AG04450 (cell line): ENCODE results near the gene RILPL1. TPM values are rescaled to one million over a fixed set of nuclear protein-coding genes. Genes with fewer than 3 reads are reported as not detected.

Experiments used
- CTCF ChIA-PET: fragments of 300-600, 350-600 bp; formaldehyde crosslinking; extraction: SDS; loops from one replicate; lab custom pipeline; 2022; ENCODE audit warnings: antibody characterized with exemption, inconsistent platforms; lab: Charles Lee
- POLR2A ChIA-PET: fragments of 350-600 bp; formaldehyde crosslinking; extraction: SDS; loops from one replicate; lab custom pipeline; 2021; ENCODE audit warnings: antibody characterized with exemption, inconsistent platforms; lab: Yijun Ruan, JAX
- DNase-seq: peaks from one replicate; pipeline ENCODE4 v3.0.0-alpha.2; 2011; ENCODE audit warnings: low read depth, low spot score
- H3K27ac ChIP-seq: one replicate; pipeline ENCODE4 v1.5.1; 2012; ENCODE audit warnings: low read depth, low read length, control low read depth
- H3K27me3 ChIP-seq: one replicate; pipeline ENCODE4 v1.6.0; 2012; ENCODE audit warnings: low read length; ENCODE audit not compliant: control insufficient read depth, insufficient read depth
- H3K4me3 ChIP-seq: 2 replicates; pipeline ENCODE4 v1.5.1; 2011; ENCODE audit warnings: mild to moderate bottlenecking, low read depth, low read length, control low read depth
- H3K9me3 ChIP-seq: 2 replicates; pipeline ENCODE4 v1.5.1; 2012; ENCODE audit warnings: low read length; ENCODE audit not compliant: control insufficient read depth, insufficient read depth
- polyA plus RNA-seq: library from polyadenylated mRNA; depleted of rRNA; stranded (reverse); fragments of >200 nt; gene quantifications from 2 replicates; pipeline ENCODE4 v1.2.3, GENCODE V29; 2011
- TF ChIP-seq, protein P1 (sequence below): IDR thresholded peaks from 2 replicates; pipeline ENCODE4 v1.5.1; 2011; ENCODE audit warnings: low read depth, low read length, control low read depth, inconsistent platforms

RILPL1 gene
- polyA plus RNA-seq, 1 experiment = 18.7 TPM

DNA sequence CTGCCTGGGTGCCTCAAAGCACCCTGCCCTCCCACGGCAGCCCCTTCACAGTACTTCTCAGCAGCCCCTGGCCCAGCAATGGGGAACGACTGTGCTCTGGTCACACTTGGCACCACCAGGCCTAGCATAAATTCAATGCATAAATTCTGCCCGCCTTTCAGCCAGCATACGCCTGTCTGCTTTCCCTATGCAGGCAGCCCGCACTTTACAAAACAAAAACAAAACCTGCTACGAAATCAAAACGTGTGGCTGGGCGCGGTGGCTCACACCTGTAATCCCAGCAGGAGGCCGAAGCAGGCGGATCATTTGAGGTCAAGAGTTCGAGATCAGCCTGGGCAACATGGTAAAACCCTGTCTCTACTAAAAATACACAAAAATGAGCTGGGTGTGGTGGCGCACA is 42.0 kb downstream of the RILPL1 start:
- Histone ChIP-seq H3K27me3 (no peaks in the 10 kb centered on the region), H3K4me3 (no peak overlapping the region), H3K27ac (no peak overlapping the region), H3K9me3 (no peaks in the 10 kb centered on the region; the same call in 1 of the 2 replicates)
- no peak for DNase-seq
- ChIA-PET CTCF (no interaction called here), POLR2A (interaction anchor here (0.6 kb wide), 1 partner anchor 144 kb away, joined by 3 read pairs; no protein-coding TSS in a partner anchor)
- TF ChIP-seq, protein P1, sequence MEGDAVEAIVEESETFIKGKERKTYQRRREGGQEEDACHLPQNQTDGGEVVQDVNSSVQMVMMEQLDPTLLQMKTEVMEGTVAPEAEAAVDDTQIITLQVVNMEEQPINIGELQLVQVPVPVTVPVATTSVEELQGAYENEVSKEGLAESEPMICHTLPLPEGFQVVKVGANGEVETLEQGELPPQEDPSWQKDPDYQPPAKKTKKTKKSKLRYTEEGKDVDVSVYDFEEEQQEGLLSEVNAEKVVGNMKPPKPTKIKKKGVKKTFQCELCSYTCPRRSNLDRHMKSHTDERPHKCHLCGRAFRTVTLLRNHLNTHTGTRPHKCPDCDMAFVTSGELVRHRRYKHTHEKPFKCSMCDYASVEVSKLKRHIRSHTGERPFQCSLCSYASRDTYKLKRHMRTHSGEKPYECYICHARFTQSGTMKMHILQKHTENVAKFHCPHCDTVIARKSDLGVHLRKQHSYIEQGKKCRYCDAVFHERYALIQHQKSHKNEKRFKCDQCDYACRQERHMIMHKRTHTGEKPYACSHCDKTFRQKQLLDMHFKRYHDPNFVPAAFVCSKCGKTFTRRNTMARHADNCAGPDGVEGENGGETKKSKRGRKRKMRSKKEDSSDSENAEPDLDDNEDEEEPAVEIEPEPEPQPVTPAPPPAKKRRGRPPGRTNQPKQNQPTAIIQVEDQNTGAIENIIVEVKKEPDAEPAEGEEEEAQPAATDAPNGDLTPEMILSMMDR = no peak

- DNase-seq = no peak
- Histone ChIP-seq H3K4me3 (no peak overlapping the region), H3K9me3 (no peaks in the 10 kb centered on the region; the same call in 1 of the 2 replicates), H3K27me3 (no peaks in the 10 kb centered on the region), H3K27ac (no peak overlapping the region)
- CTCF ChIA-PET = no interaction called here
- TF ChIP-seq, protein P1 = no peak
- POLR2A ChIA-PET = no interaction called here
These were observed 42.5 kb downstream of the RILPL1 start for GRCh38 chr12:123491056-123491455.

- no peak overlapping the region for H3K4me3 ChIP-seq
- POLR2A ChIA-PET = no interaction called here
- H3K27me3 ChIP-seq = no peaks in the 10 kb centered on the region
- TF ChIP-seq, protein P1 = no peak
- H3K27ac ChIP-seq = no peak overlapping the region
- CTCF ChIA-PET = no interaction called here
- no peak for DNase-seq
- no peaks in the 10 kb centered on the region; the same call in 1 of the 2 replicates for H3K9me3 ChIP-seq
These were observed 43.4 kb downstream of the RILPL1 start for GRCh38 chr12:123490089-123490488.

DNA sequence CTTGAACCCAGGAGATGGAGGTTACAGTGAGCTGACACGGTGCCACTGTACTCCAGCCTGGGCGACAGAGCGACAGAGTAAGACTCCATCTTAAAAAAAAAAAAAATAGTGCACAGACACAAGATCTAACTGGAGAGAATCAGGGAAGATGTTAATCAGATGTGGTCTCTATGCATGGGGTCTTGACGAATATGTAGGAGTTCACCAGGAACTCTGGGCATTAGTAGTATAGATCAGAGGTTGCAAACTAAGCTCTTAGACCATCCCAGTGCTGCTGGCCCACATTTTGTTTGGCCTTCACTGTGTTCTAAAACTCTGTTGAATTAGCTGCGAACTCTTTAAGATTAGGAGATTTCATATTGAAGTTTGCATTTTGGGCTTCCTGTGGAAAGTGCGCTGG is 43.9 kb downstream of the RILPL1 start:
- no peak for DNase-seq
- CTCF ChIA-PET = no interaction called here

GRCh38 chr12:123488539-123489230 is 44.8 kb downstream of the RILPL1 start:
- Histone ChIP-seq H3K27ac (no peak overlapping the region), H3K4me3 (no peak overlapping the region), H3K9me3 (no peaks in the 10 kb centered on the region; the same call in 1 of the 2 replicates), H3K27me3 (no peaks in the 10 kb centered on the region)
- CTCF ChIA-PET = no interaction called here
- TF ChIP-seq, protein P1 = no peak
- no peak for DNase-seq
- POLR2A ChIA-PET = no interaction called here

More for the DNA sequence above, 43.9 kb downstream of the RILPL1 start:
- TF ChIP-seq, protein P1 = no peak
- POLR2A ChIA-PET = no interaction called here
- Histone ChIP-seq H3K27ac (no peak overlapping the region), H3K9me3 (no peaks in the 10 kb centered on the region; the same call in 1 of the 2 replicates), H3K27me3 (no peaks in the 10 kb centered on the region), H3K4me3 (no peak overlapping the region)
